Tibial nerve (tissue), 4 donors: ENCODE measurements around the gene NEGR1.

ENCODE experiments used
- EP300 ChIP-seq, 2 donors: sonication (generic); formaldehyde crosslinking; IDR thresholded peaks; one replicate each; pipeline ENCODE4 v1.6.1; 2017; ENCODE audit warnings: antibody characterized with exemption in 2 of 2, mild to moderate bottlenecking in 1 of 2
- POLR2A ChIP-seq, 2 donors: fragments of 450-650 bp; IDR thresholded peaks; one replicate each; pipeline ENCODE4 v1.6.1; 2017; ENCODE audit warnings: antibody characterized with exemption in 2 of 2, mild to moderate bottlenecking in 2 of 2, moderate library complexity in 2 of 2
- TF ChIP-seq, protein P1 (sequence below), 5 experiments: fragments of 200-600 bp in 3 of 5; fragments of 450-650 bp in 2 of 5; sonication (generic) in 3 of 5; IDR thresholded peaks; one replicate each; pipeline ENCODE4 v1.5.1; 2016 to 2019; ENCODE audit warnings: antibody characterized with exemption in 5 of 5, mild to moderate bottlenecking in 3 of 5, moderate library complexity in 2 of 5

DNA sequence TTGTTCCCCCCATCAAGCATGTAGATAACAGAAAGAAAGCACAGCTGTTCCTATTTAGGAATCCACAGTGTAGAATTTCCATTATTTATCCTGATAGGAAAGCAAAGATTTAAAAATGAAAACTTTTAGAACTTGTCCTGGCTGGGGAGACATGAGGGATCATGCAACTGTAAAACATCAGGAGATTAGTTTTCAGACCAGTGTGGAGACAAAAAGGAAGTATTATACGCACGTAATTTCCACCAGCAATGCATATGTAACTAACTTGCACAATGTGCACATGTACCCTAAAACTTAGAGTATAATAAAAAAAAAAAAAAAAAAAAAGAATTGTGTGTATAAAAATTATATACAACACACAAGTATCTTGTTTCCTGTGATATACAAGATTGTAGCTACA lies 172.4 kb downstream of the NEGR1 start:
- TF ChIP-seq, protein P1, sequence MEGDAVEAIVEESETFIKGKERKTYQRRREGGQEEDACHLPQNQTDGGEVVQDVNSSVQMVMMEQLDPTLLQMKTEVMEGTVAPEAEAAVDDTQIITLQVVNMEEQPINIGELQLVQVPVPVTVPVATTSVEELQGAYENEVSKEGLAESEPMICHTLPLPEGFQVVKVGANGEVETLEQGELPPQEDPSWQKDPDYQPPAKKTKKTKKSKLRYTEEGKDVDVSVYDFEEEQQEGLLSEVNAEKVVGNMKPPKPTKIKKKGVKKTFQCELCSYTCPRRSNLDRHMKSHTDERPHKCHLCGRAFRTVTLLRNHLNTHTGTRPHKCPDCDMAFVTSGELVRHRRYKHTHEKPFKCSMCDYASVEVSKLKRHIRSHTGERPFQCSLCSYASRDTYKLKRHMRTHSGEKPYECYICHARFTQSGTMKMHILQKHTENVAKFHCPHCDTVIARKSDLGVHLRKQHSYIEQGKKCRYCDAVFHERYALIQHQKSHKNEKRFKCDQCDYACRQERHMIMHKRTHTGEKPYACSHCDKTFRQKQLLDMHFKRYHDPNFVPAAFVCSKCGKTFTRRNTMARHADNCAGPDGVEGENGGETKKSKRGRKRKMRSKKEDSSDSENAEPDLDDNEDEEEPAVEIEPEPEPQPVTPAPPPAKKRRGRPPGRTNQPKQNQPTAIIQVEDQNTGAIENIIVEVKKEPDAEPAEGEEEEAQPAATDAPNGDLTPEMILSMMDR (IDR thresholded peaks at IDR 0.05) = no peak
- TF ChIP-seq POLR2A (IDR thresholded peaks at IDR 0.05) = no peak
- TF ChIP-seq EP300 (IDR thresholded peaks at IDR 0.05) = no peak
